Measurements from ENCODE around the gene ANKRD7. TPM values are rescaled to one million over a fixed set of nuclear protein-coding genes. Genes with fewer than 3 reads are reported as not detected.
A peak's percentile ranks its signal among the peaks of the same experiment; 100 is the strongest.

The ANKRD7 gene
- total RNA-seq, 1 experiment from 2014 or later, result 1.7 TPM

DNA sequence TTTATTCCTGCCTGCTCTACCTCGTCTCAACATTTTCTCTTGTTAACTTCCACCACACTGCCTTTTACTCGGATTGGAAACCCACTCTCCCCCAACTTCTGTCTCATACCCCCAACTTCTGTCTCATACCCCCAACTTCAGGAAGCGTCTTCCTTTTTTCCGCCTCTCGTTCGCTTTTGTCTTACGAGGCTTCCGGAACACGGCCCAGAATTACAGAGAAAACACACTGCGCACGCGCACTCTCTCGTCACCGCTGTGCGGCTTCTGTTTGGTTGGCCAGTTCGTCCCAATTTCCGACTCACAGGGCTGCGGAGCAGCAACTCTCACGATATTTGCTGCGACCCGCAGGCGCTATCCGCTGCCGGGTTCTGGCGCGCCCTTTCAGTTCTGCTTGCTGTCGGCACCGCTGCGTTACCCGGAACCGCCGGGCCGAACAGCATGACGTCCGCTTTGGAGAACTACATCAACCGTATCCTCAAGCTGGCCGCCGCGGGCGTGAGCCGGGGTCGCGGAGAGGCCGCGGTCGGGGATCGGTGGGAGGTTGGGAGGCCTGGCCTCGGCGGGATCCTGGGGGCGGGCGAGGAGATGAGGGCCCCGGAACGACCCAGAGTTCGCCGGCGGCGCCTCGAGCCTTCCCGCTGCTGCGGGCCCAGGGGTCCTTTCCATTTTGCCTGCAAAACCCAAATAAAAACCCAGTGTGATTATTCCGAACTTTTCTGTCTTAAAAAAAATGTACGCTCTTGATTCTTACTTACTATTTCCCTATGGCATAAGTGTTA is 40.5 kb upstream of the ANKRD7 start, which contains the start of gene LSM8 (continued):
- TF ChIP-seq, protein P1, sequence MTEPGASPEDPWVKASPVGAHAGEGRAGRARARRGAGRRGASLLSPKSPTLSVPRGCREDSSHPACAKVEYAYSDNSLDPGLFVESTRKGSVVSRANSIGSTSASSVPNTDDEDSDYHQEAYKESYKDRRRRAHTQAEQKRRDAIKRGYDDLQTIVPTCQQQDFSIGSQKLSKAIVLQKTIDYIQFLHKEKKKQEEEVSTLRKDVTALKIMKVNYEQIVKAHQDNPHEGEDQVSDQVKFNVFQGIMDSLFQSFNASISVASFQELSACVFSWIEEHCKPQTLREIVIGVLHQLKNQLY (CRISPR knock-in tag; IDR thresholded peaks at IDR 0.05), result no peak
- TF ChIP-seq TEAD1 (CRISPR knock-in tag; IDR thresholded peaks at IDR 0.05) (peak; percentile 78; the same call in 1 of the 2 replicates), ESRRA (CRISPR knock-in tag; IDR thresholded peaks at IDR 0.05; ENCODE audit: borderline replicate concordance) (no peak), ELF4 (CRISPR knock-in tag; IDR thresholded peaks at IDR 0.05; ENCODE audit: low read depth) (no peak)
- TF ChIP-seq, protein P2, sequence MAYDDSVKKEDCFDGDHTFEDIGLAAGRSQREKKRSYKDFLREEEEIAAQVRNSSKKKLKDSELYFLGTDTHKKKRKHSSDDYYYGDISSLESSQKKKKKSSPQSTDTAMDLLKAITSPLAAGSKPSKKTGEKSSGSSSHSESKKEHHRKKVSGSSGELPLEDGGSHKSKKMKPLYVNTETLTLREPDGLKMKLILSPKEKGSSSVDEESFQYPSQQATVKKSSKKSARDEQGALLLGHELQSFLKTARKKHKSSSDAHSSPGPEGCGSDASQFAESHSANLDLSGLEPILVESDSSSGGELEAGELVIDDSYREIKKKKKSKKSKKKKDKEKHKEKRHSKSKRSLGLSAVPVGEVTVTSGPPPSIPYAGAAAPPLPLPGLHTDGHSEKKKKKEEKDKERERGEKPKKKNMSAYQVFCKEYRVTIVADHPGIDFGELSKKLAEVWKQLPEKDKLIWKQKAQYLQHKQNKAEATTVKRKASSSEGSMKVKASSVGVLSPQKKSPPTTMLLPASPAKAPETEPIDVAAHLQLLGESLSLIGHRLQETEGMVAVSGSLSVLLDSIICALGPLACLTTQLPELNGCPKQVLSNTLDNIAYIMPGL (CRISPR knock-in tag; IDR thresholded peaks at IDR 0.05), result peak; percentile 58; the same call in 1 of the 2 replicates

DNA sequence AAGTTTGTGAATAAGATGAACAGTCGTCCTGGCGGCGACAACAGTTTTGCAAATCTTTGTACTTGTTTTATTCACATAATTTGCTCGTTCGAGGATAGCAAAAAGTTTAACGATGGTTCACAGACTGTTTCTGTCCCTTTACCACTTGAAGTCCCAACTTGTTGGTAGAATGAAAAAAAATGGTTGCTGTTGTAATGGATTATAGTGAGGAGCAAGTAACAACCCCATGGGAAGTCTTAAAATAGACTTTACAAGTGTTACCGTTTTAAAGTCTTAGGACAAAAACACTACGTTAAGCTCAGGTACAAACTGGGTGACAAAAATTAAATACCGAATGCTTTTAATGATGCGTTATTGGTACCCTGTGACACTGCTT is 40.0 kb upstream of the ANKRD7 start:
- H3K27ac Mint-ChIP-seq, result peak overlapping the region; percentile 97
- no peaks in the 10 kb centered on the region for H3K27me3 Mint-ChIP-seq (ENCODE audit: low read depth)
- H3K4me1 Mint-ChIP-seq, result peaks cover 21% of the 10 kb centered on the region
- H3K9me3 Mint-ChIP-seq, result no peaks in the 10 kb centered on the region
- TF ChIP-seq PRRX2 (CRISPR knock-in tag; IDR thresholded peaks at IDR 0.05) (no peak), TCF7 (CRISPR knock-in tag; IDR thresholded peaks at IDR 0.05; ENCODE audit: low read depth) (no peak), TP53 (CRISPR knock-in tag; IDR thresholded peaks at IDR 0.05) (no peak), CREM (CRISPR knock-in tag; IDR thresholded peaks at IDR 0.05) (no peak), ZNF121 (CRISPR knock-in tag; IDR thresholded peaks at IDR 0.05) (no peak), E2F4 (CRISPR knock-in tag; IDR thresholded peaks at IDR 0.05; ENCODE audit: borderline replicate concordance, low read depth) (no peak)
- TF ChIP-seq, protein P2 (CRISPR knock-in tag; IDR thresholded peaks at IDR 0.05), result no peak
- ChIA-PET POLR2A (no interaction called here), CTCF (no interaction called here)
- ATAC-seq (no peak), DNase-seq (ENCODE audit: low spot score) (no peak)
- peak overlapping the region; percentile 89 for H3K4me3 Mint-ChIP-seq
- peaks cover 33% of the 10 kb centered on the region for H3K36me3 Mint-ChIP-seq

GRCh38 chr7:118185163-118185860 is 39.2 kb upstream of the ANKRD7 start:
- Mint-ChIP-seq H3K27ac (peak overlapping the region; percentile 41; the same call in 1 of the 2 replicates), H3K36me3 (peaks cover 36% of the 10 kb centered on the region), H3K4me3 (peak overlapping the region; percentile 89), H3K27me3 (ENCODE audit: low read depth) (no peaks in the 10 kb centered on the region), H3K4me1 (peaks cover 21% of the 10 kb centered on the region), H3K9me3 (no peaks in the 10 kb centered on the region)
- ChIA-PET CTCF (no interaction called here), POLR2A (no interaction called here)
- ATAC-seq (no peak), DNase-seq (ENCODE audit: low spot score) (no peak)
- no peak for TF ChIP-seq SP1 (CRISPR knock-in tag; conservative IDR thresholded peaks at IDR 0.05)
- no peak for TF ChIP-seq STAT6 (CRISPR knock-in tag; conservative IDR thresholded peaks at IDR 0.05; ENCODE audit: low read depth)
- TF ChIP-seq GABPB1 (CRISPR knock-in tag; IDR thresholded peaks at IDR 0.05), result no peak
- TF ChIP-seq NR3C1 (CRISPR knock-in tag; conservative IDR thresholded peaks at IDR 0.05; ENCODE audit: low read depth), result no peak
- peak; percentile 70; the same call in 1 of the 2 replicates for TF ChIP-seq ZNF121 (CRISPR knock-in tag; IDR thresholded peaks at IDR 0.05)

Measured in WTC11 (cell line).